ENCODE measurements around the gene CDH12. TPM values are rescaled to one million over a fixed set of nuclear protein-coding genes. Genes with fewer than 3 reads are reported as not detected.
"Not testable (repeated sequence)": the region's sequence is repeated elsewhere in the genome, so short reads cannot be mapped to it uniquely, and the experiment has no call there.

The CDH12 gene
- total RNA-seq, 1 donor from 2014 or later: not detected

GRCh38 chr5:22187632-22188228, 665.4 kb downstream of the CDH12 start:
- intact Hi-C loops (cut with micrococcal nuclease); H3K36me3 Mint-ChIP-seq (ENCODE audit: low read depth); DNase-seq (ENCODE audit: low spot score); H3K4me1 Mint-ChIP-seq (ENCODE audit: low read depth); H3K27ac Mint-ChIP-seq; H3K27me3 Mint-ChIP-seq (ENCODE audit: insufficient read depth); H3K4me3 Mint-ChIP-seq; H3K9me3 Mint-ChIP-seq: not testable (repeated sequence)

- H3K36me3 Mint-ChIP-seq (ENCODE audit: low read depth); H3K9me3 Mint-ChIP-seq; H3K27ac Mint-ChIP-seq; H3K4me3 Mint-ChIP-seq; intact Hi-C loops (cut with micrococcal nuclease); DNase-seq (ENCODE audit: low spot score); H3K4me1 Mint-ChIP-seq (ENCODE audit: low read depth); H3K27me3 Mint-ChIP-seq (ENCODE audit: insufficient read depth): not testable (repeated sequence)
Observed at GRCh38 chr5:22169226-22169625, 683.9 kb downstream of the CDH12 start.

- H3K27ac Mint-ChIP-seq; H3K27me3 Mint-ChIP-seq (ENCODE audit: insufficient read depth); DNase-seq (ENCODE audit: low spot score); intact Hi-C loops (cut with micrococcal nuclease); H3K9me3 Mint-ChIP-seq; H3K36me3 Mint-ChIP-seq (ENCODE audit: low read depth); H3K4me3 Mint-ChIP-seq; H3K4me1 Mint-ChIP-seq (ENCODE audit: low read depth): not testable (repeated sequence)
Observed at GRCh38 chr5:22168704-22169103, 684.4 kb downstream of the CDH12 start.

GRCh38 chr5:22165931-22166330, 687.2 kb downstream of the CDH12 start:
- H3K36me3 Mint-ChIP-seq (ENCODE audit: low read depth); H3K4me1 Mint-ChIP-seq (ENCODE audit: low read depth); DNase-seq (ENCODE audit: low spot score); intact Hi-C loops (cut with micrococcal nuclease); H3K27me3 Mint-ChIP-seq (ENCODE audit: insufficient read depth); H3K27ac Mint-ChIP-seq; H3K4me3 Mint-ChIP-seq: not testable (repeated sequence)
- peaks cover 13% of the 10 kb centered on the region for H3K9me3 Mint-ChIP-seq

GRCh38 chr5:22164910-22165748, 688.0 kb downstream of the CDH12 start:
- peaks cover 13% of the 10 kb centered on the region for H3K9me3 Mint-ChIP-seq
- H3K27ac Mint-ChIP-seq; H3K4me3 Mint-ChIP-seq; DNase-seq (ENCODE audit: low spot score); H3K27me3 Mint-ChIP-seq (ENCODE audit: insufficient read depth); H3K36me3 Mint-ChIP-seq (ENCODE audit: low read depth); H3K4me1 Mint-ChIP-seq (ENCODE audit: low read depth); intact Hi-C loops (cut with micrococcal nuclease): not testable (repeated sequence)

GRCh38 chr5:22156953-22157352, 696.2 kb downstream of the CDH12 start:
- H3K9me3 Mint-ChIP-seq; H3K4me3 Mint-ChIP-seq; DNase-seq (ENCODE audit: low spot score); H3K27ac Mint-ChIP-seq; intact Hi-C loops (cut with micrococcal nuclease); H3K36me3 Mint-ChIP-seq (ENCODE audit: low read depth); H3K4me1 Mint-ChIP-seq (ENCODE audit: low read depth); H3K27me3 Mint-ChIP-seq (ENCODE audit: insufficient read depth): not testable (repeated sequence)

- intact Hi-C loops (cut with micrococcal nuclease); DNase-seq (ENCODE audit: low spot score); H3K27me3 Mint-ChIP-seq (ENCODE audit: insufficient read depth); H3K9me3 Mint-ChIP-seq; H3K36me3 Mint-ChIP-seq (ENCODE audit: low read depth); H3K4me3 Mint-ChIP-seq; H3K27ac Mint-ChIP-seq; H3K4me1 Mint-ChIP-seq (ENCODE audit: low read depth): not testable (repeated sequence)
Observed at GRCh38 chr5:22154779-22155178, 698.4 kb downstream of the CDH12 start.

- H3K27me3 Mint-ChIP-seq (ENCODE audit: insufficient read depth); H3K9me3 Mint-ChIP-seq; H3K36me3 Mint-ChIP-seq (ENCODE audit: low read depth); intact Hi-C loops (cut with micrococcal nuclease); H3K4me3 Mint-ChIP-seq; H3K4me1 Mint-ChIP-seq (ENCODE audit: low read depth); DNase-seq (ENCODE audit: low spot score); H3K27ac Mint-ChIP-seq: not testable (repeated sequence)
Observed at GRCh38 chr5:22151801-22152200, 701.3 kb downstream of the CDH12 start.

GRCh38 chr5:22140418-22140817, 712.7 kb downstream of the CDH12 start:
- H3K9me3 Mint-ChIP-seq; intact Hi-C loops (cut with micrococcal nuclease); H3K4me3 Mint-ChIP-seq; DNase-seq (ENCODE audit: low spot score); H3K27me3 Mint-ChIP-seq (ENCODE audit: insufficient read depth); H3K27ac Mint-ChIP-seq; H3K4me1 Mint-ChIP-seq (ENCODE audit: low read depth); H3K36me3 Mint-ChIP-seq (ENCODE audit: low read depth): not testable (repeated sequence)

- H3K4me3 Mint-ChIP-seq; H3K27me3 Mint-ChIP-seq (ENCODE audit: insufficient read depth); H3K9me3 Mint-ChIP-seq; H3K27ac Mint-ChIP-seq; DNase-seq (ENCODE audit: low spot score); H3K4me1 Mint-ChIP-seq (ENCODE audit: low read depth); H3K36me3 Mint-ChIP-seq (ENCODE audit: low read depth); intact Hi-C loops (cut with micrococcal nuclease): not testable (repeated sequence)
Observed at GRCh38 chr5:22139662-22140300, 713.4 kb downstream of the CDH12 start.

- intact Hi-C loops (cut with micrococcal nuclease): no loop called here
- no peaks in the 10 kb centered on the region for H3K36me3 Mint-ChIP-seq (ENCODE audit: low read depth)
- no peak overlapping the region for H3K4me3 Mint-ChIP-seq
- H3K27me3 Mint-ChIP-seq (ENCODE audit: insufficient read depth): no peaks in the 10 kb centered on the region
- peaks cover 3% of the 10 kb centered on the region for H3K9me3 Mint-ChIP-seq
- H3K27ac Mint-ChIP-seq: no peak overlapping the region
- no peak for DNase-seq (ENCODE audit: low spot score)
- no peaks in the 10 kb centered on the region for H3K4me1 Mint-ChIP-seq (ENCODE audit: low read depth)
Observed at GRCh38 chr5:22111320-22111719, 741.8 kb downstream of the CDH12 start.

- Mint-ChIP-seq H3K27me3 (ENCODE audit: insufficient read depth) (no peaks in the 10 kb centered on the region), H3K27ac (no peak overlapping the region), H3K9me3 (peaks cover 3% of the 10 kb centered on the region), H3K36me3 (ENCODE audit: low read depth) (no peaks in the 10 kb centered on the region), H3K4me1 (ENCODE audit: low read depth) (no peaks in the 10 kb centered on the region), H3K4me3 (no peak overlapping the region)
- intact Hi-C loops (cut with micrococcal nuclease): no loop called here
- no peak for DNase-seq (ENCODE audit: low spot score)
Observed at GRCh38 chr5:22109315-22109714, 743.8 kb downstream of the CDH12 start.

GRCh38 chr5:22108545-22108944, 744.6 kb downstream of the CDH12 start:
- DNase-seq (ENCODE audit: low spot score): no peak
- intact Hi-C loops (cut with micrococcal nuclease): no loop called here
- Mint-ChIP-seq H3K4me1 (ENCODE audit: low read depth) (no peaks in the 10 kb centered on the region), H3K27ac (no peak overlapping the region), H3K4me3 (no peak overlapping the region), H3K36me3 (ENCODE audit: low read depth) (no peaks in the 10 kb centered on the region), H3K9me3 (peaks cover 3% of the 10 kb centered on the region), H3K27me3 (ENCODE audit: insufficient read depth) (no peaks in the 10 kb centered on the region)
